Stimulated activated effector memory CD8-positive, alpha-beta T cell treated with anti-CD3 and anti-CD28 coated beads, Interleukin-12 subunit alpha, Interleukin-12 subunit beta, amount 100 ng/mL, for 72 hours (primary cell): Measurements from ENCODE around the gene TMEM62.
"Not testable (repeated sequence)": the region's sequence is repeated elsewhere in the genome, so short reads cannot be mapped to it uniquely, and the experiment has no call there.

Experiments
- ATAC-seq: fragments of 150-1000 bp; cut with Tn5 transposase; 2 replicates; pipeline ENCODE4 v1.10.0; 2021
- DNase-seq, 2 donors: peaks; one replicate each; pipeline ENCODE4 v3.0.0; 2021 to 2022; ENCODE audit warnings: low spot score in 2 of 2
- H3K27ac Mint-ChIP-seq: one replicate; pipeline ENCODE4 v1.8.0; 2022; ENCODE audit warnings: mild to moderate bottlenecking, mixed read lengths
- H3K36me3 Mint-ChIP-seq: one replicate; pipeline ENCODE4 v1.8.0; 2022; ENCODE audit warnings: mild to moderate bottlenecking, mixed read lengths
- H3K4me1 Mint-ChIP-seq: one replicate; pipeline ENCODE4 v1.8.0; 2022; ENCODE audit warnings: mixed read lengths
- H3K4me3 Mint-ChIP-seq: one replicate; pipeline ENCODE4 v1.8.0; 2022; ENCODE audit warnings: mild to moderate bottlenecking, mixed read lengths
- H3K9me3 Mint-ChIP-seq: one replicate; pipeline ENCODE4 v1.8.0; 2022; ENCODE audit warnings: mixed read lengths

TMEM62 gene

GRCh38 chr15:43185157-43186002 is 52.0 kb downstream of the TMEM62 start, which contains the start of gene CCNDBP1:
TSS of gene CCNDBP1 (plus strand) at chr15:43185403. CDS start at chr15:43185499, 96 bp downstream.
- peak; percentile 79 to 94 for DNase-seq
- H3K4me1 Mint-ChIP-seq, result peaks cover 31% of the 10 kb centered on the region
- peak; percentile 97 for ATAC-seq
- H3K36me3 Mint-ChIP-seq, result peaks cover 78% of the 10 kb centered on the region
- H3K27ac Mint-ChIP-seq, result peak within 1 kb of the TSS; percentile 96
- peak within 1 kb of the TSS; percentile 88 for H3K4me3 Mint-ChIP-seq
- H3K9me3 Mint-ChIP-seq, result no peaks in the 10 kb centered on the region

- DNase-seq, result no peak
- Mint-ChIP-seq H3K27ac (peak overlapping the region; percentile 96), H3K4me1 (peaks cover 31% of the 10 kb centered on the region), H3K4me3 (peak overlapping the region; percentile 88), H3K9me3 (no peaks in the 10 kb centered on the region), H3K36me3 (peaks cover 84% of the 10 kb centered on the region)
- ATAC-seq, result peak; percentile 52
Observed at GRCh38 chr15:43186003-43186353, 52.6 kb downstream of the TMEM62 start.

DNA sequence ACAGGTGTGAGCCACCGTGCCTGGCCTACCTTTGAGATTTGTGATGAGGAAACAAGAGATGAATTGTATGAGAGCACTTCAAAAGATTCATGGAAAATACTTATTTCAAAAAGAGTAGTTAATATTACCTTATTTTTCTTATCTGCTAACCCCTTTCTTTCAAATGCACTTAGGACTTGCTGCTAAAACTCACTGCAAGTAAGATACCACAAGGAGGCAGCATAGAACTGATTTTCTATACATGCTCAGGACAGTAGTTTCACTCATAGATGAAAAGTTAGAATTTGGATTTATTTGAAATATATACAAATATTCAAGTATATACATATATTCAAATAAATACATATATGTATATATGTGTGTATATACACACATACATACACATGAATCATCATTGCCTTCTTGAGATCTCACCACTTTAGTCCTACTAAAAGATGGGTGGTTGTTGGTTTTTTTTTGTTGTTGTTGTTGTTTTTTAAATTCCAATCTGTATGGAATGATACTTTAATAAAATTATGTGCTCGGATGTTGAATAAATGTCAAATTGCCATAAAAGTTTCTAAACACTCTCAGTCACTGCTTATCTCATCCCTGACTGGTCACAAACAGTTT is 54.3 kb downstream of the TMEM62 start:
- Mint-ChIP-seq H3K27ac (peak overlapping the region; percentile 96), H3K4me3 (peak overlapping the region; percentile 88), H3K4me1 (peaks cover 25% of the 10 kb centered on the region), H3K36me3 (peaks cover 86% of the 10 kb centered on the region), H3K9me3 (no peaks in the 10 kb centered on the region)
- DNase-seq (no peak), ATAC-seq (no peak)

- no peak overlapping the region for H3K4me3 Mint-ChIP-seq
- H3K9me3 Mint-ChIP-seq, result no peaks in the 10 kb centered on the region
- H3K27ac Mint-ChIP-seq, result no peak overlapping the region
- H3K4me1 Mint-ChIP-seq, result peaks cover 25% of the 10 kb centered on the region
- DNase-seq, result no peak
- no peak for ATAC-seq
- H3K36me3 Mint-ChIP-seq, result peaks cover 97% of the 10 kb centered on the region
Observed at GRCh38 chr15:43189296-43189695, 55.9 kb downstream of the TMEM62 start.

- no peaks in the 10 kb centered on the region for H3K9me3 Mint-ChIP-seq
- peaks cover 19% of the 10 kb centered on the region for H3K4me1 Mint-ChIP-seq
- H3K4me3 Mint-ChIP-seq, result no peak overlapping the region
- ATAC-seq (no peak), DNase-seq (no peak)
- no peak overlapping the region for H3K27ac Mint-ChIP-seq
- peaks cover 97% of the 10 kb centered on the region for H3K36me3 Mint-ChIP-seq
Observed at GRCh38 chr15:43190178-43190577, 56.8 kb downstream of the TMEM62 start.

- Mint-ChIP-seq H3K36me3 (peaks cover 92% of the 10 kb centered on the region), H3K27ac (no peak overlapping the region), H3K9me3 (no peaks in the 10 kb centered on the region), H3K4me1 (peaks cover 6% of the 10 kb centered on the region), H3K4me3 (no peak overlapping the region)
- ATAC-seq (no peak), DNase-seq (no peak)
Observed at GRCh38 chr15:43193710-43194109, 60.3 kb downstream of the TMEM62 start.

- H3K9me3 Mint-ChIP-seq, result no peaks in the 10 kb centered on the region
- ATAC-seq, result no peak
- H3K36me3 Mint-ChIP-seq, result peaks cover 81% of the 10 kb centered on the region
- H3K4me3 Mint-ChIP-seq, result no peak overlapping the region
- peaks cover 3% of the 10 kb centered on the region for H3K4me1 Mint-ChIP-seq
- DNase-seq, result peak in 1 of 2 donors; percentile 15
- no peak overlapping the region for H3K27ac Mint-ChIP-seq
Observed at GRCh38 chr15:43194795-43195194, 61.4 kb downstream of the TMEM62 start.

- Mint-ChIP-seq H3K9me3 (no peaks in the 10 kb centered on the region), H3K4me3 (no peak overlapping the region), H3K36me3 (peaks cover 59% of the 10 kb centered on the region), H3K4me1 (peaks cover 9% of the 10 kb centered on the region), H3K27ac (peak overlapping the region; percentile 26)
- ATAC-seq (no peak), DNase-seq (no peak)
Observed at GRCh38 chr15:43196760-43197548, 63.6 kb downstream of the TMEM62 start.

- H3K4me3 Mint-ChIP-seq, DNase-seq, ATAC-seq, H3K4me1 Mint-ChIP-seq, H3K9me3 Mint-ChIP-seq, H3K27ac Mint-ChIP-seq: not testable (repeated sequence)
- H3K36me3 Mint-ChIP-seq, result peaks cover 51% of the 10 kb centered on the region
Observed at GRCh38 chr15:43197773-43198172, 64.4 kb downstream of the TMEM62 start.

- not testable (repeated sequence) for H3K9me3 Mint-ChIP-seq, DNase-seq, H3K4me1 Mint-ChIP-seq, H3K27ac Mint-ChIP-seq, H3K4me3 Mint-ChIP-seq, ATAC-seq
- H3K36me3 Mint-ChIP-seq, result peaks cover 43% of the 10 kb centered on the region
Observed at GRCh38 chr15:43198556-43198955, 65.2 kb downstream of the TMEM62 start.

- ATAC-seq (no peak), DNase-seq (no peak)
- peaks cover 39% of the 10 kb centered on the region for H3K36me3 Mint-ChIP-seq
- H3K4me1 Mint-ChIP-seq, result peaks cover 10% of the 10 kb centered on the region
- H3K27ac Mint-ChIP-seq, result no peak overlapping the region
- H3K4me3 Mint-ChIP-seq, result no peak overlapping the region
- H3K9me3 Mint-ChIP-seq, result no peaks in the 10 kb centered on the region
Observed at GRCh38 chr15:43198992-43199391, 65.6 kb downstream of the TMEM62 start.

GRCh38 chr15:43199945-43200488 is 66.6 kb downstream of the TMEM62 start:
- ATAC-seq (peak; percentile 70), DNase-seq (peak in 1 of 2 donors; percentile 44)
- Mint-ChIP-seq H3K4me3 (no peak overlapping the region), H3K9me3 (no peaks in the 10 kb centered on the region), H3K36me3 (peaks cover 28% of the 10 kb centered on the region), H3K4me1 (peaks cover 18% of the 10 kb centered on the region), H3K27ac (no peak overlapping the region)

DNA sequence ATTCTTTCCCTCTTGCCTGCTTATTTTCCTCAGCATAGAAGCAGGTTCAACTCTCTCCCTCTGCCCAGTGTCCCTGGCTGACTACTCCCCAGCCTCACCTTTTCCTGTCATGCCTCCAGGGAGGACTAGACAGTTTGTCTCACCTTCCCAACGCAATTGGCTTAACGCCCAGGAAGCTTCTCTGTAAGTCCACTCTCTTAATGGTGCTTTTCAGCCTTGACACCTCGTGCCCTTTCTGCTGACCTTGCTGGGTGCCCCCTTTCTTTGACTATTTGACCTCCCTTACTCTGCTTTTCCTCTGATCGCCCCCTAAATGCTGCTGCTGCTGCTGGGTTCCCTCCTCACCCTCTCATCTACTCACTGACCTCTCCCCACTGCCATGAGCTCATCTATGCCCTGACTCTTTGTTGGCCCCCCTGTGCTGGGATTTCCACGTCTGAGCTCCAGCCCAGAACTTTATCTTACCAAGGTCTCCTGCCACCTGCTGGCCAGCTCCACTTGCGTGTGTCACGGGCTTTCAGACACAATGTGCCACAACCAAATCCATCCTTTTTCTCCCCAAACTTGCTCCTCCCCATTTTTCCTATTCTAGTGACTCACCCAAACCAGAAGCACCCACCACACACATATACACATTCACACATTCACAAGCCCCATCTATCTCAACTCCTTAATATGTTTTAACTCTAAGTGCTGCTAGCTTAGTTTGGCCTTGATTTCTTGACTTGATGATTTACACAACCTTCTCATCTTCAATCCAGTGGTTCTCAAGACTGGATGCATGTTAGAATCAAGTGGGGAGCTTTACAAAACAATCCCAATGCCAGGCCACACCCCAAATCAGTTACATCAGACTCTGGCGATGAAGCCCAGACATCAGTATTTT is 70.9 kb downstream of the TMEM62 start:
- H3K36me3 Mint-ChIP-seq, result no peaks in the 10 kb centered on the region
- peaks cover 18% of the 10 kb centered on the region for H3K4me1 Mint-ChIP-seq
- peak; percentile 70 for ATAC-seq
- H3K4me3 Mint-ChIP-seq, result no peak overlapping the region
- peak in 1 of 2 donors; percentile 58 for DNase-seq
- H3K9me3 Mint-ChIP-seq, result no peaks in the 10 kb centered on the region
- H3K27ac Mint-ChIP-seq, result no peak overlapping the region

- no peak overlapping the region for H3K27ac Mint-ChIP-seq
- H3K4me3 Mint-ChIP-seq, result no peak overlapping the region
- H3K9me3 Mint-ChIP-seq, result no peaks in the 10 kb centered on the region
- ATAC-seq (no peak), DNase-seq (no peak)
- H3K4me1 Mint-ChIP-seq, result peaks cover 9% of the 10 kb centered on the region
- H3K36me3 Mint-ChIP-seq, result no peaks in the 10 kb centered on the region
Observed at GRCh38 chr15:43206054-43206453, 72.7 kb downstream of the TMEM62 start.
